H1 (cell line): ENCODE data around the gene HMGN3. TPM values are rescaled to one million over a fixed set of nuclear protein-coding genes. Genes with fewer than 3 reads are reported as not detected.

ENCODE experiments used
- BACH1 ChIP-seq: IDR thresholded peaks from 2 replicates; pipeline ENCODE4 v1.6.1; 2012; ENCODE audit warnings: low read length, improper control_type of control experiment
- BCL11A ChIP-seq, 2 experiments: IDR thresholded peaks; one replicate each; pipeline ENCODE4 v1.6.1; 2011; ENCODE audit warnings: low read depth in 2 of 2, low read length in 2 of 2, mild to moderate bottlenecking in 2 of 2
- BRCA1 ChIP-seq: IDR thresholded peaks from 2 replicates; pipeline ENCODE4 v1.6.1; 2012; ENCODE audit warnings: low read depth, low read length, improper control_type of control experiment
- CBX8 ChIP-seq: fragments of 300-800, 300-1000 bp; sonication (generic); IDR thresholded peaks from 2 replicates; pipeline ENCODE4 v1.7.1; 2016; ENCODE audit warnings: low read depth, low read length, borderline replicate concordance
- CHD1 ChIP-seq: IDR thresholded peaks from 2 replicates; pipeline ENCODE4 v1.6.1; 2012; ENCODE audit warnings: low read depth, low read length, improper control_type of control experiment
- KDM5A ChIP-seq: fragments of 200-600 bp; IDR thresholded peaks from 2 replicates; pipeline ENCODE4 v1.7.1; 2012; ENCODE audit warnings: mild to moderate bottlenecking, low read length, inconsistent platforms, mixed read lengths
- NANOG ChIP-seq: IDR thresholded peaks from 2 replicates; pipeline ENCODE4 v1.6.1; 2011; ENCODE audit warnings: low read length, low read depth, mild to moderate bottlenecking, inconsistent platforms; ENCODE audit not compliant: insufficient read depth, poor library complexity, severe bottlenecking
- PHF8 ChIP-seq: fragments of 200-600 bp; sonication (generic); conservative IDR thresholded peaks from 2 replicates; pipeline ENCODE4 v1.7.1; 2012; ENCODE audit warnings: low read depth, mild to moderate bottlenecking, inconsistent platforms, low read length, moderate library complexity
- POLR2AphosphoS5 ChIP-seq: IDR thresholded peaks from 2 replicates; pipeline ENCODE4 v1.6.1; 2011; ENCODE audit warnings: low read depth, low read length
- POU5F1 ChIP-seq: IDR thresholded peaks from 2 replicates; pipeline ENCODE4 v1.6.1; 2011; ENCODE audit warnings: low read depth, mild to moderate bottlenecking, low read length, moderate library complexity
- RBBP5 ChIP-seq: IDR thresholded peaks from 2 replicates; pipeline ENCODE4 v1.7.1; 2012; ENCODE audit warnings: low read depth, mild to moderate bottlenecking, inconsistent platforms, low read length, moderate library complexity, borderline replicate concordance
- RFX5 ChIP-seq: IDR thresholded peaks from 2 replicates; pipeline ENCODE4 v1.6.1; 2011; ENCODE audit warnings: low read depth, low read length, improper control_type of control experiment, borderline replicate concordance
- RXRA ChIP-seq: IDR thresholded peaks from 2 replicates; pipeline ENCODE4 v1.6.1; 2011; ENCODE audit warnings: low read depth, mild to moderate bottlenecking, low read length, moderate library complexity; ENCODE audit not compliant: insufficient read depth
- SIRT6 ChIP-seq: IDR thresholded peaks from one replicate; pipeline ENCODE4 v1.7.1; 2012; ENCODE audit warnings: low read length, inconsistent platforms
- SIX5 ChIP-seq: IDR thresholded peaks from 2 replicates; pipeline ENCODE4 v1.6.1; 2011; ENCODE audit warnings: mild to moderate bottlenecking, low read depth, low read length
- TCF12 ChIP-seq: IDR thresholded peaks from 2 replicates; pipeline ENCODE4 v1.6.1; 2011; ENCODE audit warnings: low read depth, mild to moderate bottlenecking, low read length
- polyA plus RNA-seq, 7 experiments: library from polyadenylated mRNA; depleted of rRNA in 3 of 7; stranded (reverse) in 5 of 7; unstranded in 2 of 7; fragments of >200 nt in 5 of 7; fragments of 200-250 nt in 2 of 7; gene quantifications; 1 replicate in 5 of 7; 2 replicates in 1 of 7; 4 replicates in 1 of 7; pipeline versions ENCODE4 v1.2.1 to v1.2.3, GENCODE V29; 2011 to 2013; ENCODE audit warnings: missing spikeins in 2 of 7, mixed read lengths in 2 of 7
- total RNA-seq: library from RNA; stranded (reverse); fragmentation: NEBNext Ultra II Directional; extraction: Animal tissue kit (Norgen Biotek cat#: 25700); gene quantifications from 2 replicates; pipeline ENCODE4 v1.2.1, GENCODE V29; 2021
- TF ChIP-seq, protein P1 (sequence below), 3 experiments: IDR thresholded peaks; 1 replicate in 2 of 3; 2 replicates in 1 of 3; pipeline versions ENCODE4 v1.5.1 to v1.6.1; 2011; ENCODE audit warnings: low read length in 3 of 3, mild to moderate bottlenecking in 3 of 3, inconsistent platforms in 2 of 3, low read depth in 1 of 3, moderate library complexity in 1 of 3; ENCODE audit not compliant: insufficient read depth in 1 of 3; ENCODE audit errors: control extremely low read depth in 1 of 3

HMGN3 gene
- total and polyA plus RNA-seq, 2 of the 8 experiments (the other 6 are each of a cell fraction or from before 2014, with no cell fraction given) = 84.4 to 167 TPM

DNA sequence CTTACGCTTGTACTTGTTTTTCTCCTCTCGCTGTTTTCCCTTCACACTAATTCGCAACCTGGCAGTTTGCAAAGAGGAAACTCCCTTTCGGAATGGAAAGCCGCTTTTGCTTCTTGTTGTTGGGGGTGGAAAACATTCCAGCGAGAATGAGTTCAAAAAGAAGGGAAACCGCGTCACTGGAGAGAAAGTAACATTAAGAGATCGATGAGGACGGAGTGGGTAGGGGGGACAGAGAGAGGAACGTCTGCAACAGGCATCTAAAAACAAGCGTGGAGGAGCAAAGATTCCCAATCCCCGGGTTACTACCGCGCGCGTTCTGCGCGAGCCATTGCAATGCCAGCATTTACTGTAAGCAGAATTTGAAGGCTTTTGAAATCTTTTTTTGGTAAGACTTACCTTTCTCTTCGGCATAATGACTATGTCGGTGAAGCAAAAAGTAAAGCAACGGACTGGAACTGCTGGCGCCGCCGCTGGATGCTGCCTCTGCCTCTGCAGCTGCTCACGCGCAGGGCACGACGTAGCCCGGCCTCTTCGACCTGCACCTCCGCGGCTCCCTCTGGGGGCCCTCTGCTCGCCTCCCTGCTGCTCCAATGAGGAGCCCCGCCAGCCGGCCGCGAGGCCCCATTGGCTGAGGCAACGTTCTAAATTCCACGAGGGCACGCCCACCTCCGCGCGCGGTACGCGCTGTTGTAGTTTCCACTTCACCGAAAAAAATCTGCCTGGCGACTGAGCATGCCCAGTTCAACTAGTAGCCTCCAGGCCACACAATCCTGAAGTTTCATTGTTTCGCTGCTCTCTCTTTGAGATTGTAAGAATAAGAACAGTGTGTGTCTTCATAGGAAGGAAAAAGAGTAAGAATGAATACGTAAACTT, at the start of gene HMGN3 (continued):
- TF ChIP-seq NANOG = no peak
- no peak for TF ChIP-seq CHD1
- no peak for TF ChIP-seq SIRT6
- TF ChIP-seq, protein P1, sequence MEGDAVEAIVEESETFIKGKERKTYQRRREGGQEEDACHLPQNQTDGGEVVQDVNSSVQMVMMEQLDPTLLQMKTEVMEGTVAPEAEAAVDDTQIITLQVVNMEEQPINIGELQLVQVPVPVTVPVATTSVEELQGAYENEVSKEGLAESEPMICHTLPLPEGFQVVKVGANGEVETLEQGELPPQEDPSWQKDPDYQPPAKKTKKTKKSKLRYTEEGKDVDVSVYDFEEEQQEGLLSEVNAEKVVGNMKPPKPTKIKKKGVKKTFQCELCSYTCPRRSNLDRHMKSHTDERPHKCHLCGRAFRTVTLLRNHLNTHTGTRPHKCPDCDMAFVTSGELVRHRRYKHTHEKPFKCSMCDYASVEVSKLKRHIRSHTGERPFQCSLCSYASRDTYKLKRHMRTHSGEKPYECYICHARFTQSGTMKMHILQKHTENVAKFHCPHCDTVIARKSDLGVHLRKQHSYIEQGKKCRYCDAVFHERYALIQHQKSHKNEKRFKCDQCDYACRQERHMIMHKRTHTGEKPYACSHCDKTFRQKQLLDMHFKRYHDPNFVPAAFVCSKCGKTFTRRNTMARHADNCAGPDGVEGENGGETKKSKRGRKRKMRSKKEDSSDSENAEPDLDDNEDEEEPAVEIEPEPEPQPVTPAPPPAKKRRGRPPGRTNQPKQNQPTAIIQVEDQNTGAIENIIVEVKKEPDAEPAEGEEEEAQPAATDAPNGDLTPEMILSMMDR (IDR thresholded peaks at IDR 0.05; ENCODE audit: control extremely low read depth in 1 of 3, insufficient read depth in 1 of 3, low read depth in 1 of 3, low read length in 3 of 3) = peak in 2 of 3 experiments; percentile 9 to 12; a peak in 2 of 4 replicates
- TF ChIP-seq BCL11A (IDR thresholded peaks at IDR 0.05; ENCODE audit: low read depth in 2 of 2, low read length in 2 of 2) = no peak
- no peak for TF ChIP-seq POU5F1
- no peak for TF ChIP-seq TCF12
- peak; percentile 78 for TF ChIP-seq BACH1
- TF ChIP-seq PHF8 = peak; percentile 70
- no peak for TF ChIP-seq SIX5
- TF ChIP-seq RBBP5 = no peak
- TF ChIP-seq CBX8 = no peak
- no peak for TF ChIP-seq BRCA1
- TF ChIP-seq RXRA = no peak
- TF ChIP-seq POLR2AphosphoS5 = peak; percentile 91
- 0 out of 2 replicates have a peak, but pooled peaks have one; percentile 39 for TF ChIP-seq RFX5
- TF ChIP-seq KDM5A = no peak
